K562 (cell line): ENCODE data around the gene FBN3. TPM values are rescaled to one million over a fixed set of nuclear protein-coding genes. Genes with fewer than 3 reads are reported as not detected.

Source experiments
- ATAC-seq: fragments of 200-7000 bp; cut with Tn5 transposase; 3 replicates; pipeline ENCODE4 v1.9.1; 2020; ENCODE audit warnings: moderate library complexity
- BruUV-seq: library from RNA; stranded (reverse); fragments of 400-500 nt; replicated peaks from 2 replicates; lab custom pipeline; 2021; lab: Mats Ljungman, UMichigan
- CTCF ChIA-PET: fragments of 300-600 bp; formaldehyde crosslinking; extraction: SDS; loops from one replicate; lab custom pipeline; 2021; ENCODE audit warnings: low intra/inter-chr PET ratio; lab: Yijun Ruan, JAX
- POLR2A ChIA-PET: fragments of 300-600, 350-650 bp; sonication (Branson Sonifier 250); formaldehyde crosslinking; extraction: SDS; loops from one replicate; lab custom pipeline; 2021; ENCODE audit warnings: antibody characterized with exemption, inconsistent platforms; lab: Yijun Ruan, JAX
- DNase-seq, 4 experiments: peaks; one replicate each; pipeline versions ENCODE4 v3.0.0 to v3.0.0-alpha.2; 2011 to 2018; ENCODE audit warnings: low spot score in 3 of 4, mixed read lengths in 3 of 4; ENCODE audit errors: extremely low read depth in 1 of 4
- FAIRE-seq: peaks from 2 replicates; lab custom pipeline; 2011; peaks lifted over from hg19 to GRCh38; lab: Jason Lieb, UNC
- H2AFZ ChIP-seq: 2 replicates; pipeline ENCODE4 v1.6.0; 2011; ENCODE audit warnings: low read depth, low read length, control low read depth, inconsistent platforms
- H3K27ac ChIP-seq: fragments of 200-600 bp; 3 replicates; pipeline ENCODE4 v1.8.0; 2011; ENCODE audit warnings: low read depth, mild to moderate bottlenecking, control low read depth, inconsistent platforms, low read length, moderate library complexity, mixed read lengths; ENCODE audit errors: extremely low read depth
- H3K27me3 ChIP-seq, 2 experiments: fragments of 300-600 bp in 1 of 2; 2 replicates in 1 of 2; 3 replicates in 1 of 2; pipeline versions ENCODE4 v1.6.0 to v1.8.0; 2011; ENCODE audit warnings: inconsistent platforms in 2 of 2, low read length in 2 of 2, mild to moderate bottlenecking in 1 of 2, mixed read lengths in 1 of 2, moderate library complexity in 1 of 2; ENCODE audit not compliant: control insufficient read depth in 2 of 2, insufficient read depth in 2 of 2
- H3K36me3 ChIP-seq: fragments of 300-600 bp; 3 replicates; pipeline ENCODE4 v1.8.0; 2011; ENCODE audit warnings: mild to moderate bottlenecking, low read length, inconsistent platforms; ENCODE audit not compliant: control insufficient read depth, insufficient read depth
- H3K4me1 ChIP-seq, 2 experiments: fragments of 200-600 bp in 1 of 2; replicated peaks in 1 of 2; 2 replicates in 1 of 2; 3 replicates in 1 of 2; pipeline versions ENCODE4 v1.5.1 to v1.8.0; 2011; ENCODE audit warnings: inconsistent platforms in 2 of 2, low read length in 2 of 2, mild to moderate bottlenecking in 1 of 2, mixed read lengths in 1 of 2, moderate library complexity in 1 of 2; ENCODE audit not compliant: control insufficient read depth in 2 of 2, insufficient read depth in 2 of 2
- H3K4me2 ChIP-seq: 2 replicates; pipeline ENCODE4 v1.6.1; 2011; ENCODE audit warnings: low read length, control low read depth, inconsistent platforms, mixed read lengths; ENCODE audit not compliant: insufficient read depth
- H3K4me3 ChIP-seq: fragments of 200-600 bp; sonication (generic), shearing (Covaris generic); 2 replicates; pipeline ENCODE4 v1.5.1; 2016; ENCODE audit warnings: control low read depth, inconsistent platforms
- H3K79me2 ChIP-seq: fragments of 200-600 bp; 3 replicates; pipeline ENCODE4 v1.8.0; 2011; ENCODE audit warnings: low read length, inconsistent platforms; ENCODE audit not compliant: control insufficient read depth, insufficient read depth
- H3K9ac ChIP-seq, 2 experiments: 2 replicates each; pipeline versions ENCODE4 v1.6.0 to v1.6.1; 2011; ENCODE audit warnings: low read depth in 2 of 2, low read length in 2 of 2, control low read depth in 1 of 2, inconsistent platforms in 1 of 2, mild to moderate bottlenecking in 1 of 2, mixed read lengths in 1 of 2; ENCODE audit not compliant: insufficient read depth in 1 of 2
- H3K9me1 ChIP-seq: one replicate; pipeline ENCODE4 v1.6.0; 2011; ENCODE audit warnings: inconsistent platforms, mild to moderate bottlenecking, low read length, moderate library complexity; ENCODE audit not compliant: control insufficient read depth, insufficient read depth
- H3K9me3 ChIP-seq: replicated peaks from 2 replicates; pipeline ENCODE4 v1.5.1; 2011; ENCODE audit warnings: low read depth, low read length, inconsistent platforms; ENCODE audit not compliant: control insufficient read depth, insufficient read depth
- H4K20me1 ChIP-seq: replicated peaks from 2 replicates; pipeline ENCODE4 v1.6.1; 2011; ENCODE audit warnings: low read length, inconsistent platforms, mixed read lengths; ENCODE audit not compliant: control insufficient read depth, insufficient read depth
- BRD9 ChIP-seq: fragments of 450-650 bp; IDR thresholded peaks from 2 replicates; pipeline ENCODE4 v1.6.1; 2018; ENCODE audit warnings: low read depth; ENCODE audit not compliant: partially characterized antibody
- CBX5 ChIP-seq: IDR thresholded peaks from 2 replicates; pipeline ENCODE4 v1.6.1; 2014; ENCODE audit warnings: low read depth, borderline replicate concordance
- FOXK1 ChIP-seq: sonication (generic); formaldehyde crosslinking; IDR thresholded peaks from 2 replicates; pipeline ENCODE4 v1.8.0; 2022; ENCODE audit warnings: missing genetic modification reagents, mild to moderate bottlenecking, borderline replicate concordance
- FOXP1 ChIP-seq: sonication (generic); formaldehyde crosslinking; IDR thresholded peaks from 2 replicates; pipeline ENCODE4 v1.8.0; 2022; ENCODE audit warnings: mild to moderate bottlenecking, missing genetic modification reagents
- KAT8 ChIP-seq: fragments of 450-650 bp; IDR thresholded peaks from 2 replicates; pipeline ENCODE4 v1.6.1; 2016; ENCODE audit warnings: low read depth, mild to moderate bottlenecking
- MCM7 ChIP-seq, 2 experiments: fragments of 450-650 bp; IDR thresholded peaks; 2 replicates each; pipeline ENCODE4 v1.6.1; 2016 to 2018
- RBM22 ChIP-seq: fragments of 200-400 bp; formaldehyde crosslinking; IDR thresholded peaks from 2 replicates; pipeline ENCODE4 v1.6.1; 2018; ENCODE audit warnings: low read length, low read depth; ENCODE audit not compliant: poor library complexity, severe bottlenecking
- RFX1 ChIP-seq: fragments of 450-650 bp; IDR thresholded peaks from 2 replicates; pipeline ENCODE4 v1.6.1; 2016; ENCODE audit warnings: mild to moderate bottlenecking, moderate library complexity
- RUNX1 ChIP-seq: sonication (generic); IDR thresholded peaks from 2 replicates; pipeline ENCODE4 v1.6.1; 2016; ENCODE audit warnings: antibody characterized with exemption, low read depth
- WHSC1 ChIP-seq: IDR thresholded peaks from one replicate; pipeline ENCODE4 v1.6.1; 2012; ENCODE audit warnings: low read length, control low read depth, inconsistent platforms
- ZNF444 ChIP-seq: fragments of 250-450 bp; sonication (Bioruptor Pico); IDR thresholded peaks from 2 replicates; pipeline ENCODE4 v1.4.0; 2020; ENCODE audit warnings: mild to moderate bottlenecking, moderate library complexity
- ZNF589 ChIP-seq: fragments of 200-800 bp; sonication (Bioruptor generic); IDR thresholded peaks from 2 replicates; pipeline ENCODE4 v1.6.1; 2016; ENCODE audit warnings: low read depth, missing genetic modification characterization, missing compliant biosample characterization
- ZNF717 ChIP-seq: fragments of 250-450 bp; sonication (Bioruptor Pico); IDR thresholded peaks from 2 replicates; pipeline ENCODE4 v1.5.0; 2021
- ZNF79 ChIP-seq: fragments of 250-450 bp; sonication (Bioruptor Pico); IDR thresholded peaks from 2 replicates; pipeline ENCODE4 v1.4.0; 2020; ENCODE audit warnings: low read depth, mild to moderate bottlenecking, moderate library complexity
- WGBS: fragments of 100-300 bp; shearing (Covaris generic); methylation state at CpG from one replicate; pipeline ENCODE4 v1.1.6; 2016; ENCODE audit warnings: low coverage, mixed read lengths; ENCODE audit not compliant: insufficient coverage; ENCODE audit errors: missing lambda C conversion rate; 5-methylcytosine and 5-hydroxymethylcytosine counted together
- in situ Hi-C: fragments of 300-500 bp; cut with MboI; formaldehyde crosslinking; loops from 4 replicates; pipeline ENCODE4 v1.15.0; 2018; ENCODE audit warnings: inconsistent platforms, mixed read lengths
- intact Hi-C: fragments of 100-400 bp; cut with micrococcal nuclease; formaldehyde crosslinking; loops from 2 replicates; pipeline ENCODE4 v1.14.2; 2022
- polyA plus RNA-seq, 8 experiments: library from polyadenylated mRNA; depleted of rRNA in 4 of 8; stranded (reverse) in 5 of 8; unstranded in 3 of 8; fragments of >200 nt; fragmentation: Nextera tagmentation in 2 of 8; fragmentation: Illumina TruSeq in 1 of 8; extraction: Ambion mirVana in 2 of 8; extraction: Trizol in 1 of 8; gene quantifications; 2 replicates each; pipeline versions ENCODE4 v1.2.1 to v1.2.3, GENCODE V29; 2011 to 2014; ENCODE audit warnings: inconsistent platforms in 1 of 8, missing spikeins in 1 of 8
- total RNA-seq, 7 experiments: library from RNA; depleted of rRNA in 6 of 7; stranded (reverse); fragments of >200 nt in 6 of 7; fragmentation: Illumina TruSeq in 2 of 7; extraction: Trizol in 2 of 7; gene quantifications; 2 replicates each; pipeline versions ENCODE4 v1.2.1 to v1.2.3, GENCODE V29; 2011 to 2021; ENCODE audit warnings: low replicate concordance in 1 of 7
- TF ChIP-seq, protein P1 (sequence below): fragments of 250-450 bp; sonication (Bioruptor Pico); IDR thresholded peaks from 2 replicates; pipeline ENCODE4 v1.8.0; 2022; ENCODE audit warnings: moderate library complexity, mild to moderate bottlenecking, inconsistent platforms

FBN3 gene
- total and polyA plus RNA-seq, 9 of the 15 experiments (the other 6 are each of a cell fraction or from before 2014, with no cell fraction given) = under 0.01 to 0.29 (median 0.01) TPM; not detected in 4

- TF ChIP-seq ZNF79 (CRISPR knock-in tag) (no peak), ZNF589 (no peak), WHSC1 (no peak), ZNF444 (no peak), FOXP1 (no peak), FOXK1 (CRISPR knock-in tag) (no peak), CBX5 (peak; percentile 93), ZNF717 (CRISPR knock-in tag) (no peak), RFX1 (no peak), BRD9 (no peak)
- TF ChIP-seq, protein P1, sequence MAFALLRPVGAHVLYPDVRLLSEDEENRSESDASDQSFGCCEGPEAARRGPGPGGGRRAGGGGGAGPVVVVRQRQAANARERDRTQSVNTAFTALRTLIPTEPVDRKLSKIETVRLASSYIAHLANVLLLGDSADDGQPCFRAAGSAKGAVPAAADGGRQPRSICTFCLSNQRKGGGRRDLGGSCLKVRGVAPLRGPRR = no peak
Measured at GRCh38 chr19:8069096-8069973, 80.1 kb downstream of the FBN3 start (continued).

DNA sequence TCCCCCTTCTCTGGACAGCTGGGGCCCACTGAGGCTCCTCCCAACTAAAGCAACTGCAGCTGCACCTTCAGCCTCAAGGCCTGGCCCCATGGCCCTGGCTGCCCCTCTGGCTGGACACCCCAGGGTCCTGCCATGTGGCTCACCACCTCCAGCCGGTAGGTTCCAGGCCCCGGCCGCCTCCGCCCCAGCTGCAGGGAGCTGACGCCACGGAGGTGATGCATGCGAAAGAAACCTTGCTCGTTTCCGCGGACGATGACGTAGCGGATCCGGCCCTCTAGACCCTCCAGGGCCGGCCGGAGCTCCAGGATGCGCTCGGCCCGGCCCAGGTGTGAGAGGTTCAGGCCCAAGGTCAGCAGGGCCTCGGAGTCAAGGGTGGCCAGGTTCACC, 83.5 kb downstream of the FBN3 start:
- no peak for TF ChIP-seq MCM7 (IDR thresholded peaks at IDR 0.05)
- no peak for TF ChIP-seq KAT8
- TF ChIP-seq RUNX1 = no peak
- TF ChIP-seq RBM22 = no peak
- in situ Hi-C loops = no loop called here
- DNase-seq = no peak
- 71% methylated on average over 10 of the region's 20 CpGs for WGBS
- Histone ChIP-seq H3K4me3 (no peak overlapping the region), H4K20me1 (no peaks in the 10 kb centered on the region), H3K4me1 (peaks cover 0 to 11% of the 10 kb centered on the region in 2 experiments; a peak in 2 of 5 replicates), H3K36me3 (no peaks in the 10 kb centered on the region), H3K4me2 (no peak overlapping the region), H3K9me1 (no peaks in the 10 kb centered on the region), H3K27me3 (peaks cover 0 to 5% of the 10 kb centered on the region in 2 experiments; a peak in 1 of 5 replicates), H3K27ac (no peak overlapping the region), H3K9ac (peak overlapping the region in 1 of 2 experiments; percentile 71; a peak in 2 of 4 replicates), H3K9me3 (peaks cover 15% of the 10 kb centered on the region), H2AFZ (no peak overlapping the region), H3K79me2 (no peaks in the 10 kb centered on the region)
- CTCF ChIA-PET = interaction anchor here (0.6 kb wide), 1 partner anchor 38 kb away, joined by 4 read pairs; no protein-coding TSS in a partner anchor
- no TSS peak for BruUV-seq
- POLR2A ChIA-PET = interaction anchor here (1.1 to 1.6 kb wide), 4 partner anchors 9 to 121 kb away, joined by 3 to 5 read pairs (median 4); no protein-coding TSS in a partner anchor
- no peak for ATAC-seq
- FAIRE-seq = no peak
- intact Hi-C loops = loop anchor here (10.0 kb wide), 1 partner anchor 121 kb away; the partner anchor contains the start of gene TIMM44
